ENCODE data around the gene GRPR. TPM values are rescaled to one million over a fixed set of nuclear protein-coding genes. Genes with fewer than 3 reads are reported as not detected.

The GRPR gene
- polyA plus RNA-seq, 1 donor (not counting 4 experiments of a cell fraction or from before 2014, with no cell fraction given), result 0.08 TPM

- no peaks in the 10 kb centered on the region for H3K36me3 ChIP-seq (ENCODE audit: control insufficient read depth in 2 of 2, extremely low read depth in 1 of 2, insufficient read depth in 2 of 2, low read length in 2 of 2)
- FAIRE-seq, result peak; percentile 53
Measured at GRCh38 chrX:16148896-16149295, 25.5 kb downstream of the GRPR start.

GRCh38 chrX:16155581-16156096 lies 32.3 kb downstream of the GRPR start:
- no peak for FAIRE-seq
- Histone ChIP-seq H3K4me1 (ENCODE audit: control insufficient read depth, extremely low read depth, insufficient read depth, low read length) (peaks cover 11% of the 10 kb centered on the region), H2AFZ (ENCODE audit: control insufficient read depth, low read length) (no peak overlapping the region), H3K27me3 (ENCODE audit: control insufficient read depth, extremely low read depth, insufficient read depth, low read length) (no peaks in the 10 kb centered on the region), H3K27ac (ENCODE audit: control insufficient read depth, insufficient read depth, low read length) (no peak overlapping the region), H3K36me3 (ENCODE audit: control insufficient read depth in 2 of 2, extremely low read depth in 1 of 2, insufficient read depth in 2 of 2, low read length in 2 of 2) (no peaks in the 10 kb centered on the region), H3K9me1 (ENCODE audit: control insufficient read depth, extremely low read depth, insufficient read depth, low read length) (no peaks in the 10 kb centered on the region), H4K20me1 (ENCODE audit: control insufficient read depth, extremely low read depth, insufficient read depth, low read length) (no peaks in the 10 kb centered on the region), H3K4me2 (ENCODE audit: control insufficient read depth, extremely low read depth, insufficient read depth, low read depth, low read length) (no peak overlapping the region), H3K4me3 (ENCODE audit: control insufficient read depth in 2 of 3, extremely low read depth in 1 of 3, insufficient read depth in 2 of 3, low read depth in 1 of 3, low read length in 3 of 3) (no peak overlapping the region), H3K79me2 (ENCODE audit: control insufficient read depth, insufficient read depth, low read length) (no peaks in the 10 kb centered on the region), H3K9ac (ENCODE audit: control insufficient read depth, extremely low read depth, insufficient read depth, low read length) (no peak overlapping the region), H3K9me3 (ENCODE audit: control insufficient read depth, low read depth, low read length) (no peaks in the 10 kb centered on the region)
- no peak for DNase-seq (ENCODE audit: low read depth, low spot score)
- dilution Hi-C loops (cut with MboI; ENCODE audit: extremely low pct_ligation_motif_present, low sequenced_read_pairs), result no loop called here
- no peak for TF ChIP-seq EZH2 (IDR thresholded peaks at IDR 0.05; ENCODE audit: low read length)
- TF ChIP-seq, protein P1, sequence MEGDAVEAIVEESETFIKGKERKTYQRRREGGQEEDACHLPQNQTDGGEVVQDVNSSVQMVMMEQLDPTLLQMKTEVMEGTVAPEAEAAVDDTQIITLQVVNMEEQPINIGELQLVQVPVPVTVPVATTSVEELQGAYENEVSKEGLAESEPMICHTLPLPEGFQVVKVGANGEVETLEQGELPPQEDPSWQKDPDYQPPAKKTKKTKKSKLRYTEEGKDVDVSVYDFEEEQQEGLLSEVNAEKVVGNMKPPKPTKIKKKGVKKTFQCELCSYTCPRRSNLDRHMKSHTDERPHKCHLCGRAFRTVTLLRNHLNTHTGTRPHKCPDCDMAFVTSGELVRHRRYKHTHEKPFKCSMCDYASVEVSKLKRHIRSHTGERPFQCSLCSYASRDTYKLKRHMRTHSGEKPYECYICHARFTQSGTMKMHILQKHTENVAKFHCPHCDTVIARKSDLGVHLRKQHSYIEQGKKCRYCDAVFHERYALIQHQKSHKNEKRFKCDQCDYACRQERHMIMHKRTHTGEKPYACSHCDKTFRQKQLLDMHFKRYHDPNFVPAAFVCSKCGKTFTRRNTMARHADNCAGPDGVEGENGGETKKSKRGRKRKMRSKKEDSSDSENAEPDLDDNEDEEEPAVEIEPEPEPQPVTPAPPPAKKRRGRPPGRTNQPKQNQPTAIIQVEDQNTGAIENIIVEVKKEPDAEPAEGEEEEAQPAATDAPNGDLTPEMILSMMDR (optimal IDR thresholded peaks at IDR 0.05 in 1 of 3, IDR thresholded peaks at IDR 0.05 in 1 of 3, conservative IDR thresholded peaks at IDR 0.05 in 1 of 3; ENCODE audit: extremely low read depth in 1 of 3, insufficient read depth in 2 of 3, low read length in 3 of 3), result no peak

More at GRCh38 chrX:16148896-16149295, 25.5 kb downstream of the GRPR start:
- Histone ChIP-seq H3K4me1 (ENCODE audit: control insufficient read depth, extremely low read depth, insufficient read depth, low read length) (no peaks in the 10 kb centered on the region), H3K9me3 (ENCODE audit: control insufficient read depth, low read depth, low read length) (no peaks in the 10 kb centered on the region), H3K79me2 (ENCODE audit: control insufficient read depth, insufficient read depth, low read length) (no peaks in the 10 kb centered on the region), H2AFZ (ENCODE audit: control insufficient read depth, low read length) (no peak overlapping the region), H4K20me1 (ENCODE audit: control insufficient read depth, extremely low read depth, insufficient read depth, low read length) (no peaks in the 10 kb centered on the region), H3K4me3 (ENCODE audit: control insufficient read depth in 2 of 3, extremely low read depth in 1 of 3, insufficient read depth in 2 of 3, low read depth in 1 of 3, low read length in 3 of 3) (no peak overlapping the region), H3K9ac (ENCODE audit: control insufficient read depth, extremely low read depth, insufficient read depth, low read length) (no peak overlapping the region), H3K27me3 (ENCODE audit: control insufficient read depth, extremely low read depth, insufficient read depth, low read length) (no peaks in the 10 kb centered on the region), H3K4me2 (ENCODE audit: control insufficient read depth, extremely low read depth, insufficient read depth, low read depth, low read length) (no peak overlapping the region), H3K9me1 (ENCODE audit: control insufficient read depth, extremely low read depth, insufficient read depth, low read length) (no peaks in the 10 kb centered on the region), H3K27ac (ENCODE audit: control insufficient read depth, insufficient read depth, low read length) (no peak overlapping the region)
- TF ChIP-seq EZH2 (IDR thresholded peaks at IDR 0.05; ENCODE audit: low read length), result no peak
- TF ChIP-seq, protein P1 (optimal IDR thresholded peaks at IDR 0.05 in 1 of 3, IDR thresholded peaks at IDR 0.05 in 1 of 3, conservative IDR thresholded peaks at IDR 0.05 in 1 of 3; ENCODE audit: extremely low read depth in 1 of 3, insufficient read depth in 2 of 3, low read length in 3 of 3), result no peak
- DNase-seq (ENCODE audit: low read depth, low spot score), result no peak
- dilution Hi-C loops (cut with MboI; ENCODE audit: extremely low pct_ligation_motif_present, low sequenced_read_pairs), result no loop called here
